NCI-H1092 treated with DMSO at 0.1 percent for 48 hours (cell line): Measurements from ENCODE around the gene KRTAP10-2.
"Not testable (repeated sequence)": the region's sequence is repeated elsewhere in the genome, so short reads cannot be mapped to it uniquely, and the experiment has no call there.

Experiments used
- DNase-seq: peaks from one replicate; lab custom pipeline; 2025; lab: John Stamatoyannopoulos, UW

KRTAP10-2 gene

GRCh38 chr21:44512496-44513388, 38.6 kb downstream of the KRTAP10-2 start:
- DNase-seq, result peak; percentile 40

GRCh38 chr21:44511938-44512275, 39.4 kb downstream of the KRTAP10-2 start:
- DNase-seq, result no peak

GRCh38 chr21:44511219-44511937, 39.9 kb downstream of the KRTAP10-2 start:
- DNase-seq, result no peak

GRCh38 chr21:44510508-44511218, 40.6 kb downstream of the KRTAP10-2 start:
- peak; percentile 39 for DNase-seq

GRCh38 chr21:44510109-44510507, 41.2 kb downstream of the KRTAP10-2 start:
- no peak for DNase-seq

- peak; percentile 59 for DNase-seq
Measured at GRCh38 chr21:44509539-44509938, 41.8 kb downstream of the KRTAP10-2 start.

- no peak for DNase-seq
Measured at GRCh38 chr21:44508711-44509445, 42.4 kb downstream of the KRTAP10-2 start.

GRCh38 chr21:44508426-44508710, 42.9 kb downstream of the KRTAP10-2 start:
- DNase-seq, result no peak

GRCh38 chr21:44507673-44508425, 43.5 kb downstream of the KRTAP10-2 start:
- DNase-seq, result no peak

GRCh38 chr21:44506279-44507255, 44.7 kb downstream of the KRTAP10-2 start:
- no peak for DNase-seq

- DNase-seq, result no peak
Measured at GRCh38 chr21:44505673-44506278, 45.5 kb downstream of the KRTAP10-2 start.

GRCh38 chr21:44503901-44504399, 47.4 kb downstream of the KRTAP10-2 start:
- DNase-seq, result no peak

GRCh38 chr21:44503006-44503889, 48.1 kb downstream of the KRTAP10-2 start:
- DNase-seq, result not testable (repeated sequence)

- no peak for DNase-seq
Measured at GRCh38 chr21:44502171-44502958, 48.9 kb downstream of the KRTAP10-2 start.
